Mononuclear cell (primary cell): ENCODE measurements around the gene GVQW3. TPM values are rescaled to one million over a fixed set of nuclear protein-coding genes. Genes with fewer than 3 reads are reported as not detected.

Experiments used
- H3K27me3 ChIP-seq: 2 replicates; pipeline ENCODE4 v1.6.0; 2011; ENCODE audit warnings: low read length, control low read depth; ENCODE audit not compliant: insufficient read depth
- H3K4me1 ChIP-seq: 2 replicates; pipeline ENCODE4 v1.5.1; 2011; ENCODE audit warnings: mild to moderate bottlenecking, low read length, control low read depth; ENCODE audit not compliant: insufficient read depth
- H3K4me3 ChIP-seq: 2 replicates; pipeline ENCODE4 v1.5.1; 2011; ENCODE audit warnings: mild to moderate bottlenecking, low read length, moderate library complexity
- H3K9me3 ChIP-seq: 2 replicates; pipeline ENCODE4 v1.5.1; 2011; ENCODE audit warnings: low read depth, mild to moderate bottlenecking, control low read depth, low read length
- total RNA-seq: library from RNA; depleted of rRNA; stranded (reverse); fragments of >200 nt; gene quantifications from one replicate; pipeline ENCODE4 v1.2.3, GENCODE V29; 2012

GVQW3 gene
- total RNA-seq, 1 donor = 1.7 TPM

DNA sequence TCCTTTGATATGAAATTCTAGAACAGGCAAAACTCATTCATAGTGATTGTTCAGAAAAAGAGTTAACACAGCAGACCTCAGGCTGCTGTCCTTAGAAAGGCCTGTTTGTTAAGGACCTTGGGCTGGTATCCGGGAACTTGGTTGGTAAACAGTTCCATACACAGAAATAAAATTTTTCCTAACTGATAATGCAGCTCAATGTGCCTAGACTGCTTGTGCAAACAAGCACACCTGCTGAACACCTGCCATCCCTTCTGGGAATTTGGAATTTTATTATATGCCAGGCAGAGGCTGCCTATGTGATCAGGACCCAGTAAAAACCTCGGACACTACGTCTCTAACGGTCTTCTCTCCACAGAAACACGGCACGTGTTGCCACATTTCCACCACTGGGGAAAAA is 11.7 kb upstream of the GVQW3 start:
- Histone ChIP-seq H3K9me3 (no peaks in the 10 kb centered on the region), H3K27me3 (no peaks in the 10 kb centered on the region), H3K4me1 (peaks cover 23% of the 10 kb centered on the region), H3K4me3 (no peak overlapping the region)

DNA sequence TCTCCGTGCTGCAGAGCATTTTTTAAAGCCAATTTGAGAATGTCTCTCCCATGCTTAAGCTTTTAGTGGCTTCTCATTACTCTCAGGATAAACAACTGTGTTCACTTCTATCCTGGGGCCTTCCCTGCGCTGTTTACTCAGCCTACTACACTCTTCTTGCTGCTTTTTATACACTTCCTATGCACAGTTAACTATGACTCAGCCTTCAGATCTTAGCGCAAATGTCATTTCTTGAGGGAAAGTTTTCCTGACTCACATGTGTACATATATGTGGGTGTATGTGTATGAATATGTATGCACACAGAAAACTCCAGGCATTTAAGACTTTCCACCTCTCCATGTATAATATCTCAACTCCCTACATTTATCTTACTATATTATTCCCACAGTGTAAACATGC is 10.0 kb upstream of the GVQW3 start:
- no peaks in the 10 kb centered on the region for H3K9me3 ChIP-seq
- H3K27me3 ChIP-seq = no peaks in the 10 kb centered on the region
- H3K4me1 ChIP-seq = peaks cover 30% of the 10 kb centered on the region
- H3K4me3 ChIP-seq = no peak overlapping the region

DNA sequence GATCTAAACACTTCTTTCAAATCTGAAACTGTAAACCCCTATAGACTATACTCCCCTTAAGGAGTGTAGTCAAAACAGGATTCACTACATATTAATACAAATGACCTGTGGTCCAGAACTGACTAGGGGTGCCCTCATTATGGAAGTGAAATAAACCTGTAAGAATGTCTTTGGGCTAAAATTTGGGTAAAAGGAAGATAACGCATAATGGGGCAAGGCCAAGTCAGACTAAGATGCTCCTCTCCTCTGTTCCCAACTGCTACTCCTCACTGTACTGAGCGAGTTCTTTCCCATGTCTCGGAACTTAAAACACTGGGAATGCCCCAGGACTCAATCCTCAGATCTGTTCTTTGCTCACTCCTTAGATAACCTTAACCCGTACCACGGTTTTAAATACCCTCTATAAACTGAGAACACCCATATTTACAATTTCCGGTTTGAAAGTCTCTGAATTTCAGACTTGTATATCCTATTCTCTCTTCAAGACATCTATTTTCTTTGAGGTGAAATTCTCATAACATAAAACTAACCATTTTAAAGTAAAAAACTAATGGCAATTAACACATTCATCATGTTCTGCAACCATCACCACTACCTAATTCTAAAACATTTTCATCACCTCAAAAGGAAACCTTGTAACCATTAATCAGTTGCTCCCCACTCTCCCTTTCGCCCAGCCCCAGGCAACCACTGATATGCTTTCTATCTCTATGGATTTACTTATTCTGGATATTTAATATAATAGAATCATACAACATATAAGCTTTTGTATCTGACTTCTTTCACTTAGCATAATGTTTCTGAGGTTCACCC is 4.2 kb upstream of the GVQW3 start:
- Histone ChIP-seq H3K27me3 (no peaks in the 10 kb centered on the region), H3K9me3 (no peaks in the 10 kb centered on the region), H3K4me3 (no peak overlapping the region), H3K4me1 (peaks cover 43% of the 10 kb centered on the region)

DNA sequence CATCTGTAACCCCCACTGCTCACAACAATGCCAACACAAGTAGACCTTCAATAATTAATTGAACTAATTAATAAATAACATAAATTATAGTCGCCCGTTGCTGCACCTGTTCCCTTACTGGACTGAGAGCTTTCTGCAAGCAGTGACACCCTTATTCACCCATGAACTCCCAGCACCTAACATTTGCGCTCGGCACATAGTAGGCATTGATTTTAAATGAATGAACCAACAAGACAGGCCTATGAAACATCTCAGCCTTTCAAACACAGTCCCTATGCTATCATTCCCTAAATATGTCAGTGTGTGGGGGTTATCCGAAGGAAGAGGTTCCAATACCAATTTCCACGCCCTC is 1.3 kb upstream of the GVQW3 start:
- H3K4me1 ChIP-seq = peaks cover 52% of the 10 kb centered on the region
- H3K27me3 ChIP-seq = no peaks in the 10 kb centered on the region
- H3K4me3 ChIP-seq = peak overlapping the region; percentile 53
- no peaks in the 10 kb centered on the region for H3K9me3 ChIP-seq

DNA sequence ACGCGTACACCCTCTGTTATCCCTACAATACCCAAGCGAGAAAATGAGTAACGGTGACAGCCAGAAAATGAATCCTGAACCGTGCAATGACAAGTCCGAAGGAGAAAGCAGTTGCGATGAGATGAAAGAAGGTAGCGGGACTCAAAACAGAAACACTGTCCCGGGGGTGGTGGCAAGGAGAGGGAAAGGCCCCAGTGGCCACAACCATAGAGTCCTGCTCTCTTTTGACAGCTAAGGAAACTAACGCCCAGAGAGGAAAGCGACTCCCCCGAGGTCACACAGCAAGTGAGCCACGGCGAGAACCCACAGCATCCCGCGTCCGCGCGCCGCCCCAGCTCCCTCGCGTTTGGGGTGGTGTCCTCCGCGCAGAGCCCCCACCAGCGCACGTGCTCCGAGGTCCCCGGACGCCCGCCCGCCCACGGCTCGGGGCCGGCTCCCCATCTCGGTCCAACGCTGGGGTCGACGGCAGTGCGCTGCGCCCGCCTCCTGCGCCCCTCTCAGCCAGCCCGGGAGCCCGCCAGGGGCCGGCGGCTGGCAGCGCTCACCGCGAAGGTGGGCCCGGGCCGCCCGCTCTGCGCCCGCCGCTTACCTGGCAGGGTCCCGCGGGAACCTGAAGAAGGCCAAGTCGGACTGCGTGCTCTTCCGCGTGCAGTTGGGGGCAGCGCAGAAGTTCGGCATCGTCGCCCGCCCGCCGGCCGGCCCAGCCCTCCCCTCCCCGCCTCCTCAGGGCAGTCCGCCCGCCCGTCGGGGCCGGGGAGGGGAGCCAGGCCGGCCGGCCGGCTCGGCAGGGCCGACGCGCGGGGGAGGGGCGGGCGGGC is 755 bp upstream of the GVQW3 start:
- Histone ChIP-seq H3K4me3 (peak overlapping the region; percentile 53), H3K4me1 (peaks cover 48% of the 10 kb centered on the region), H3K27me3 (no peaks in the 10 kb centered on the region), H3K9me3 (no peaks in the 10 kb centered on the region)

DNA sequence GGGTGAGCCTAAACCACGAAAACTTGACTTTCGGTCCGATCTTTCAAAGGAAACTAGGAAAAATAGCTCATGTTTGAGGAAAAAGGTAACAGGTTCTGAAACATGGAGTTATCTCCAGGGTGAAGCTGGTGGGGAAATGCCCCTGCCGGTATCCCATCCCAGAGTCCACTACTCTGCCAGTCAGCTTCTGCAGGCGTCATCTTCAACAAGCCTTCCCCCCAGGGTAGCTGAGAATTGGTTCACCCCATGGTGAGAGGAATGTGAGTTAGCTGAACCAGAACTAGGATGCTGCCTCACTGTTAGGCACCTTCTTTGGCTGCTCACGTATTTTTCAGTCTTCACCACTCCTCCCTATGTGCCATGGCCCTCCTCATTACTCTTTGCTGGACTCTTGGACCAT is 1.1 kb downstream of the GVQW3 start:
- H3K4me1 ChIP-seq = peaks cover 44% of the 10 kb centered on the region
- no peak overlapping the region for H3K4me3 ChIP-seq
- H3K9me3 ChIP-seq = no peaks in the 10 kb centered on the region
- H3K27me3 ChIP-seq = no peaks in the 10 kb centered on the region

DNA sequence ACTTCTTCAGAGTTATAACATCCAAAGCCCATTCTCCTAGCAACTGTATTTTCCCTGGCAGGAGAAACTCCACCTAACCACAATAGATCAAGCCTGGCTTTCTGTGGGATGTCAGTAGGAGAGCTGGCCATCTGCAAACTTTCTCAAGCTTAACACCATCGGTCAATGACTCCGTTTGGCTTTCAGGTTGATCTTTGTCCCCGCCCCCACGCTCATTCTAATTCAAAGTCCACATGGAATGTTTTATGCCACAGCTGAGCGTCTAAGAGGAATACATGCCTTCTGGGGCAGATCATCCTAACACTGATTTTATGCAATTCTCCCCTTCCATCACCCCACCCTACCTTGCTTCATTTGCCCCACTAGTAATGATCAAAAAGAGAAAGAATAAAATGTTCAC is 4.8 kb downstream of the GVQW3 start:
- no peak overlapping the region for H3K4me3 ChIP-seq
- H3K9me3 ChIP-seq = no peaks in the 10 kb centered on the region
- no peaks in the 10 kb centered on the region for H3K27me3 ChIP-seq
- peaks cover 24% of the 10 kb centered on the region for H3K4me1 ChIP-seq

DNA sequence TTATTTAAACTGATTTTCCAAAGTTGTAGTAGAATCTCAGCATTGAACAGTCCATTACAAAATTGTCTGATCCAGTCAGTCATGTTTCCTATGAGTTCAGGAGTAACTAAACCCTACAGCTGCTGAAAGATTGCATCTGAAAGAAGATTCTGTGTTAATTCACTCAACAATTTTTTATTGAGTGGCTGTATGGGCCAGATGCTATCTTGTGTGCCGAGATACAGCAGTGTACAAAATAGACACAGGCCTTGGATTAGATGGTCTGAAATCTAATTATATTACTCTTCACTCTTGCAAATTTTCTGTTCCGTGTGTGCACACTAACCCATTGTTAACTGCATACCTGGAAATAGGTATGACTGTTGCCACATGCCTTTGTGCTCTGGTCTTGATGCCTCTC is 7.3 kb downstream of the GVQW3 start:
- no peaks in the 10 kb centered on the region for H3K27me3 ChIP-seq
- peaks cover 5% of the 10 kb centered on the region for H3K4me1 ChIP-seq

DNA sequence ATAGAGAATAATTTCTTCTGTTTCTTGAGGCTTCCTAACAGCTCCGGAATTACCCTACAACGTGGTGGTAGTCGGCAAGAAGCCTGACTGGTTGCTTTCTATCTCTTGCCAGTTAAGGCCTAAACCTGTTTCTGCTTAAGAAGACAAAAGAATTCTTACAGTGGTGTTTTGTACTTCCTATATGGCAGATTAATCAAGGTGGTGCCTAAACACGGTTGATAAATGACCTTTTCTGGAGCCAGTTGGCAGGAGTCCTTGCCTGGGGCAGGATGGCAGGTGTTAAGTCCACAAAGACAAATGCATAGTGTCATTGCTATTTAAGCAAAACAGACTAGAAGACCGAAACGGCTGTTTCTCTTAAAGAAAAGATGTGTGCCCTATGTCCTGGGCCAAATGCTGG is 9.9 kb downstream of the GVQW3 start:
- Histone ChIP-seq H3K27me3 (no peaks in the 10 kb centered on the region), H3K9me3 (no peaks in the 10 kb centered on the region)

More for the DNA sequence above, 7.3 kb downstream of the GVQW3 start:
- Histone ChIP-seq H3K9me3 (no peaks in the 10 kb centered on the region), H3K4me3 (no peak overlapping the region)

DNA sequence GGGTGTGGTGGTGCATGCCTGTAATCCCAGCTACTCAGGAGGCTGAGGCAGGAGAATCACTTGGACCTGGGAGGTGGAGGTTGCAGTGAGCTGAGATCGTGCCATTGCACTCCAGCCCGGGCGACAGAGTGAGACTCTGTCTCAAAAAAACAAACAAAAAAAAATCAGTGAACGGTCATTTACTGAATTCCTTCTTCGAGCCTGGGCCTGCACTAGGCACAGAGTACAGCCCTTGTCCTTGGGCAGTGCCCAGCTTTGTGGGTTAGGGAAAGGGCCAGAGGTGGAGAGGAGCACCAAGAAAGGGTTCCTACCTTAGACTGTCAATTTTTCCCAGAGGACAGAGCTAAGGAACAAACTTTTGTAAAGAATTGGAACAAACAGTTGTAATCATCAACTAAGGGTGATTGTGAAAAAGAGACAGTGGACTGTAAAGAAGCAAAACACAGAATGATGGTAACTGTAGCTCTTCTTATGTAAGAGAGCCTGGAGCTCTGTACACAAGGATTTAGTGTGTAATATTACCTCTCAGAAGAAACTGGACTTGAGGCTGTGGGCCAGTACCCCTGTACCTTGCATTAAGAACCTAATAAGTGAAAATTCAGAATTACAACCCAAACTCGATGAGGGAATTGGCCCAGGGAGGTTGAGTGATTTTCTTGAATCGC is 10.8 kb downstream of the GVQW3 start:
- no peaks in the 10 kb centered on the region for H3K4me1 ChIP-seq
- H3K4me3 ChIP-seq = no peak overlapping the region
- no peaks in the 10 kb centered on the region for H3K27me3 ChIP-seq
- no peaks in the 10 kb centered on the region for H3K9me3 ChIP-seq

More for the DNA sequence above, 9.9 kb downstream of the GVQW3 start:
- Histone ChIP-seq H3K4me3 (no peak overlapping the region), H3K4me1 (no peaks in the 10 kb centered on the region)

DNA sequence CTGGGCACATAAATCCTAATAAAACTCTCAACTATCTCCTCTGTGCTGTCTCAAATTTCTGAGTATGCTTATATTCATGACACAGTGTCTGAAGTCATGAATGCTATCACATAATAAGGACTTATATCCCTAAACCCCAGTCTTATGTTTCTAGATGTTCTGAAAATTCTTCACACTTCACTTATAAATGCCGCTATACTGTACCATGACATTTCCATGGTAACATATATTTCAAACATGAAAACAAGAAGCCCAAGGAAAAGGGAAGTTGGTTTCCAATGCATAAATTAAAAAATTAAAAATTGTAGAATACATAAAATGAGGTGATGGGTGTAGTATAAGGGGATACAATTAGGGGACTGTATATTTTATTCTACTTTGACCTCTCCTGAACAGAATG is 11.7 kb downstream of the GVQW3 start:
- H3K4me3 ChIP-seq = no peak overlapping the region
- no peaks in the 10 kb centered on the region for H3K27me3 ChIP-seq
- no peaks in the 10 kb centered on the region for H3K4me1 ChIP-seq
- H3K9me3 ChIP-seq = no peaks in the 10 kb centered on the region

DNA sequence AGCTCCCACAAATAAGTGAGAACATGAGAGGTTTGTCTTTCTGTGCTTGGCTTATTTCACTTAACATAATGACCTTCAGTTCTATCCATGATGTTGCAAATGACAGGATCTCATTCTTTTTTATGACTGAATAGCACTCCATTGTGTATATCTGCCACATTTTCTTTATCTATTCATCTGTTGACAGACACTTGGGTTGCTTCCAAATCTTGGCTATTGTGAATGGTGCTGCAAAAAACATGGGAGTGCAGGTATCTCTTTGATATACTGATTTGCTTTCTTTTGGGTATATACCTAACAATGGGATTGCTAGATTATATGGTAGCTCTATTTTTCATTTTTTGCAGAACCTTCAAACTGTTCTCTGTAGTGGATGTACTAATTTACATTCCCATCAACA is 13.3 kb downstream of the GVQW3 start:
- no peak overlapping the region for H3K4me3 ChIP-seq
- no peaks in the 10 kb centered on the region for H3K27me3 ChIP-seq
- no peaks in the 10 kb centered on the region for H3K4me1 ChIP-seq
- H3K9me3 ChIP-seq = no peaks in the 10 kb centered on the region

DNA sequence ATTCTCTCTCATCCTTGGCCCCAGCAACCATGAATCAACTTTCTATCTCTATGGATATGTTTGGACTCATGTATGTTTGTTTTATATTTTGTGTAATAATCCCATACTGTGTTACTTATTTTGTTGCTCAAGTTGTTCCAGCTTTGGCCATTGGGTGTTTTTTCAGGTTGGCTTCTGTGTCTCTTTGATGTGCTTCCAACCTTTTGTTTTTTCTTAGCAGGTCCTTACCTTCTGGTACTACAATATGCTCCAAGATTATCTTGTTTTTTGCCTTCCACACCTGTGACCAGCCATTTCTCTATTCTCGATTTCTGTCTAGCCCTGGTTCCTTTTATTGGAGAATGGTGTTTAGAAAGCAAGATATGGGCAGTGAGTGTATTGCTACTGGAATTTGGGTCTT is 14.2 kb downstream of the GVQW3 start:
- H3K27me3 ChIP-seq = no peaks in the 10 kb centered on the region
- no peaks in the 10 kb centered on the region for H3K9me3 ChIP-seq
- no peak overlapping the region for H3K4me3 ChIP-seq
- H3K4me1 ChIP-seq = no peaks in the 10 kb centered on the region

DNA sequence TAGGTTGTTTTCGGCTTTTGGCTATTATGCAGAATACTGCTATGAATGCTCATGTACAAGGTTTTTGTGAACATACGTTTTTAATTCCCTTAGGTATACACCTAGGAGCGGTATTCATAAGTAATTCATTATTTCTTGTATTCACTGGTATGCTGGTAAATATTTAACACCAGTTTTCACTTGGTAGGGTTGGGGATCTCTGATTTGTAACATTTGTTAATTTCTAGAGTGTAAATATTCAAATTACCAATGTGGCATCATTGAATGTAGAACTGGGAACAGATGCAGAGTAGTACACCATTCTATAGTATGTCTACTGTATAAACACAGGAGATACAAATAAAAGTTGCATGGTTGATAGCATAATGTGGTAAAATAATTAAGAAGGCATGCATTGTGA is 16.3 kb downstream of the GVQW3 start:
- Histone ChIP-seq H3K27me3 (no peaks in the 10 kb centered on the region), H3K4me3 (no peak overlapping the region), H3K9me3 (no peaks in the 10 kb centered on the region), H3K4me1 (no peaks in the 10 kb centered on the region)

DNA sequence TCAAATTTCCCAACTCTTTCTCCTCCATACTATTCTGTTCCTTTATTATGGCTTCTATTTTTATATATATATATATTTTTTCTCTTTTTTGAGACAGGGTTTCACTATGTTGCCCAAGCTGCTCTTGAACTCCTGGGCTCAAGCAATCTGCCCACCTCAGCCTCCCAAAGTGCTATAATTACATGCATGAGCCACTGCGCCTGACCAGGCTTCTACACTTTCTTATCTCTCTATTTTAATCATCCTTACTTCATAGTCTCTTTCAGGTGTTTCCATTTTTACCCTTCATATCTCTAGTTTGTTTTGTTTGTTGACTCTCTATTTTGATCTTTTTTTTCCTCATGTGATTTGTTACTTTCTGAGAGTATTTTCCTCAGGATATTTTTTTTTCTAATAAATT is 19.8 kb downstream of the GVQW3 start:
- no peak overlapping the region for H3K4me3 ChIP-seq
- no peaks in the 10 kb centered on the region for H3K9me3 ChIP-seq
- no peaks in the 10 kb centered on the region for H3K4me1 ChIP-seq
- no peaks in the 10 kb centered on the region for H3K27me3 ChIP-seq
